DMS153 treated with DMSO at 0.1 percent for 48 hours (cell line): Measurements from ENCODE around the gene TGIF2.
"Not testable (repeated sequence)": the region's sequence is repeated elsewhere in the genome, so short reads cannot be mapped to it uniquely, and the experiment has no call there.

Experiments
- DNase-seq: peaks from one replicate; lab custom pipeline; 2025; ENCODE audit not compliant: unreplicated experiment; lab: John Stamatoyannopoulos, UW

Gene TGIF2

GRCh38 chr20:36546111-36546736 is 27.2 kb upstream of the TGIF2 start:
- no peak for DNase-seq

- no peak for DNase-seq
Measured at GRCh38 chr20:36547186-36548005, 26.0 kb upstream of the TGIF2 start.

- DNase-seq, result no peak
Measured at GRCh38 chr20:36548006-36548315, 25.4 kb upstream of the TGIF2 start.

- no peak for DNase-seq
Measured at GRCh38 chr20:36548704-36549627, 24.4 kb upstream of the TGIF2 start.

- no peak for DNase-seq
Measured at GRCh38 chr20:36549628-36549941, 23.8 kb upstream of the TGIF2 start.

- DNase-seq, result no peak
Measured at GRCh38 chr20:36549942-36550789, 23.2 kb upstream of the TGIF2 start.

GRCh38 chr20:36550790-36551299 is 22.6 kb upstream of the TGIF2 start:
- no peak for DNase-seq

- DNase-seq, result no peak
Measured at GRCh38 chr20:36555248-36555647, 18.1 kb upstream of the TGIF2 start.

GRCh38 chr20:36562724-36563123 is 10.7 kb upstream of the TGIF2 start:
- DNase-seq, result no peak

- no peak for DNase-seq
Measured at GRCh38 chr20:36563374-36563773, 10.0 kb upstream of the TGIF2 start.

- DNase-seq, result not testable (repeated sequence)
Measured at GRCh38 chr20:36564078-36564725, 9.2 kb upstream of the TGIF2 start.

GRCh38 chr20:36564726-36565121 is 8.7 kb upstream of the TGIF2 start:
- DNase-seq, result not testable (repeated sequence)

GRCh38 chr20:36565520-36565919 is 7.9 kb upstream of the TGIF2 start:
- DNase-seq, result no peak

GRCh38 chr20:36569847-36570429 is 3.5 kb upstream of the TGIF2 start:
- DNase-seq, result no peak

GRCh38 chr20:36571564-36572504 is 1.6 kb upstream of the TGIF2 start:
- no peak for DNase-seq

- DNase-seq, result no peak
Measured at GRCh38 chr20:36572701-36573102, 695 bp upstream of the TGIF2 start.

- no peak for DNase-seq
Measured at GRCh38 chr20:36573798-36574365, 485 bp downstream of the TGIF2 start.

- DNase-seq, result no peak
Measured at GRCh38 chr20:36574366-36575135, 1.2 kb downstream of the TGIF2 start.
